ENCODE data around the gene CCDC171. TPM values are rescaled to one million over a fixed set of nuclear protein-coding genes. Genes with fewer than 3 reads are reported as not detected.
A peak's percentile ranks its signal among the peaks of the same experiment; 100 is the strongest.

The CCDC171 gene
- polyA plus RNA-seq, 3 donors, result 0.08 to 0.17 (median 0.10) TPM

DNA sequence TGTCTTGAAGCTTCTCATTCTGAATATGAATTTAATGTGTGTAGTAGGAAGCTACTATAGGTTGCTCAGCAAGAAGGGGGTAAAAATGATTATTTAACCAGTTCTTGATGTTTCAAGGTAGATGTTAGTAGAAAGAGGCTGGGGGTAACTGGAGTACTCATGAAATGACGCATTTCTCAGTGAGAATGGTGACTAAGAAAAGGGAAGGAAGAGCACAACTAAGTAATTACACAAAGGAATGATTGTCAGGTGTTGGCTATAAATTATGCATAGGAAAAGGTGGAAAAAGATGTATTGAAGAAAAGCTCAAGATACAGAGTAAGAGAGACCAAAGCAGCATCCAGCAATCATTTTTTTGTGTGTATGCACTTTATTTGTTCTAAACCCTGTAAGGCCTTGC lies 40.6 kb upstream of the CCDC171 start:
- Histone ChIP-seq H3K27ac (ENCODE audit: low read depth in 1 of 2, low read length in 2 of 2) (no peak overlapping the region), H3K4me3 (replicated peaks in 1 of 3; ENCODE audit: low read depth in 2 of 3, low read length in 3 of 3) (no peak overlapping the region), H3K4me2 (replicated peaks; ENCODE audit: extremely low read depth, low read length, poor library complexity, severe bottlenecking) (no peak overlapping the region), H2AFZ (ENCODE audit: insufficient read depth, low read depth, low read length, poor library complexity, severe bottlenecking) (no peak overlapping the region), H3K79me2 (ENCODE audit: insufficient read depth, low read length) (peaks cover 34% of the 10 kb centered on the region), H3K36me3 (replicated peaks in 1 of 2; ENCODE audit: control insufficient read depth in 1 of 2, insufficient read depth in 2 of 2, low read length in 2 of 2) (peaks cover 0 to 8% of the 10 kb centered on the region in 2 donors), H3K27me3 (ENCODE audit: control insufficient read depth in 2 of 2, insufficient read depth in 2 of 2, low read length in 2 of 2) (no peaks in the 10 kb centered on the region), H3K9me3 (replicated peaks in 1 of 2; ENCODE audit: control insufficient read depth in 1 of 2, insufficient read depth in 1 of 2, low read length in 2 of 2) (no peaks in the 10 kb centered on the region), H3K9ac (ENCODE audit: insufficient read depth, low read length, poor library complexity, severe bottlenecking) (no peak overlapping the region), H4K20me1 (ENCODE audit: insufficient read depth, low read length) (peaks cover 7% of the 10 kb centered on the region), H3K4me1 (ENCODE audit: control insufficient read depth in 1 of 2, insufficient read depth in 2 of 2, low read length in 2 of 2) (peaks cover 17 to 27% of the 10 kb centered on the region in 2 donors)
- Mint-ChIP-seq H3K9me3 (peaks cover 0 to 3% (median 0%) of the 10 kb centered on the region in 7 donors), H3K4me1 (peaks cover 31% of the 10 kb centered on the region), H3K36me3 (peaks cover 5 to 10% of the 10 kb centered on the region in 2 donors), H3K27me3 (ENCODE audit: low read depth in 3 of 3) (no peaks in the 10 kb centered on the region), H3K4me3 (no peak overlapping the region), H3K27ac (peak overlapping the region in 2 of 7 donors; percentile 37 to 41)
- intact Hi-C loops (cut with micrococcal nuclease), result loop anchor here (5.0 to 10.0 kb wide), 3 partner anchors 40 to 90 kb away; partner anchors contain the start of genes CCDC171 (in 2 of the 2) and SNAPC3 (in 2 of the 2)
- TF ChIP-seq, protein P1, sequence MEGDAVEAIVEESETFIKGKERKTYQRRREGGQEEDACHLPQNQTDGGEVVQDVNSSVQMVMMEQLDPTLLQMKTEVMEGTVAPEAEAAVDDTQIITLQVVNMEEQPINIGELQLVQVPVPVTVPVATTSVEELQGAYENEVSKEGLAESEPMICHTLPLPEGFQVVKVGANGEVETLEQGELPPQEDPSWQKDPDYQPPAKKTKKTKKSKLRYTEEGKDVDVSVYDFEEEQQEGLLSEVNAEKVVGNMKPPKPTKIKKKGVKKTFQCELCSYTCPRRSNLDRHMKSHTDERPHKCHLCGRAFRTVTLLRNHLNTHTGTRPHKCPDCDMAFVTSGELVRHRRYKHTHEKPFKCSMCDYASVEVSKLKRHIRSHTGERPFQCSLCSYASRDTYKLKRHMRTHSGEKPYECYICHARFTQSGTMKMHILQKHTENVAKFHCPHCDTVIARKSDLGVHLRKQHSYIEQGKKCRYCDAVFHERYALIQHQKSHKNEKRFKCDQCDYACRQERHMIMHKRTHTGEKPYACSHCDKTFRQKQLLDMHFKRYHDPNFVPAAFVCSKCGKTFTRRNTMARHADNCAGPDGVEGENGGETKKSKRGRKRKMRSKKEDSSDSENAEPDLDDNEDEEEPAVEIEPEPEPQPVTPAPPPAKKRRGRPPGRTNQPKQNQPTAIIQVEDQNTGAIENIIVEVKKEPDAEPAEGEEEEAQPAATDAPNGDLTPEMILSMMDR (IDR thresholded peaks at IDR 0.05), result no peak
- WGBS (ENCODE audit: insufficient coverage), result no CpG with 5 or more reads among the region's 1 CpG
- DNase-seq, result peak in 2 of 3 donors; percentile 5 to 21

DNA sequence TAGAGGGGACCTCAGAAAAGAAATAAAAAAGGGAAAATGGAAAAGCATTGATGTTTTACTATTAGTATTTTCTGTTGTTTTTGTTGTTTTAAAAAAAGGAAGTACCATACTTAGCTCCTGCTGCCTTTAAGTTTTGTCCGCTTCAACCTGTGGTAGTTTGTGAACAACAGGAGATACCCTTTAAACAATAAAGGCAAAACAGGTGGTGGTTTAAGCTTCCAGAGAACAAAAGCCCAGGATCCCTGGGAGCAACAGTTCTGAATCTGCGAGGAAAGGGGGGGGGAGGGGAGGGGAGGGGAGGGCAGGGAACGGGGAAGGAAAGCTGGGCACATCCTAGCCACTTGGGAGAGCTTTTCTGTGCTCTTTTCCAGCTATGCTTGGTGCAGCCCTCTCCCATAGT lies 40.0 kb upstream of the CCDC171 start:
- Histone ChIP-seq H3K36me3 (replicated peaks in 1 of 2; ENCODE audit: control insufficient read depth in 1 of 2, insufficient read depth in 2 of 2, low read length in 2 of 2) (peaks cover 0 to under 1% of the 10 kb centered on the region in 2 donors), H3K9me3 (replicated peaks in 1 of 2; ENCODE audit: control insufficient read depth in 1 of 2, insufficient read depth in 1 of 2, low read length in 2 of 2) (no peaks in the 10 kb centered on the region), H3K27ac (ENCODE audit: low read depth in 1 of 2, low read length in 2 of 2) (no peak overlapping the region), H3K4me3 (replicated peaks in 1 of 3; ENCODE audit: low read depth in 2 of 3, low read length in 3 of 3) (no peak overlapping the region), H3K4me2 (replicated peaks; ENCODE audit: extremely low read depth, low read length, poor library complexity, severe bottlenecking) (peak overlapping the region; percentile 16), H2AFZ (ENCODE audit: insufficient read depth, low read depth, low read length, poor library complexity, severe bottlenecking) (no peak overlapping the region), H3K9ac (ENCODE audit: insufficient read depth, low read length, poor library complexity, severe bottlenecking) (no peak overlapping the region), H3K4me1 (ENCODE audit: control insufficient read depth in 1 of 2, insufficient read depth in 2 of 2, low read length in 2 of 2) (peaks cover 17 to 27% of the 10 kb centered on the region in 2 donors), H4K20me1 (ENCODE audit: insufficient read depth, low read length) (peaks cover 4% of the 10 kb centered on the region), H3K27me3 (ENCODE audit: control insufficient read depth in 2 of 2, insufficient read depth in 2 of 2, low read length in 2 of 2) (no peaks in the 10 kb centered on the region), H3K79me2 (ENCODE audit: insufficient read depth, low read length) (peaks cover 28% of the 10 kb centered on the region)
- TF ChIP-seq, protein P1 (IDR thresholded peaks at IDR 0.05), result no peak
- no CpG with 5 or more reads among the region's 3 CpGs for WGBS (ENCODE audit: insufficient coverage)
- Mint-ChIP-seq H3K36me3 (peaks cover 5 to 9% of the 10 kb centered on the region in 2 donors), H3K4me1 (peaks cover 31% of the 10 kb centered on the region), H3K27me3 (ENCODE audit: low read depth in 3 of 3) (no peaks in the 10 kb centered on the region), H3K4me3 (no peak overlapping the region), H3K27ac (no peak overlapping the region), H3K9me3 (peaks cover 0 to 3% (median 0%) of the 10 kb centered on the region in 7 donors)
- intact Hi-C loops (cut with micrococcal nuclease), result loop anchor here (5.0 to 10.0 kb wide), 3 partner anchors 39 to 91 kb away; partner anchors contain the start of genes CCDC171 (in 2 of the 2) and SNAPC3 (in 2 of the 2)
- no peak for DNase-seq

Data from CD14-positive monocyte (primary cell).